ENCODE data around the gene PEAR1. TPM values are rescaled to one million over a fixed set of nuclear protein-coding genes. Genes with fewer than 3 reads are reported as not detected.

The PEAR1 gene
- total RNA-seq, 3 donors from 2014 or later (not counting 1 experiment from before 2014, with no cell fraction given): 0.52 to 1.4 (median 0.80) TPM

DNA sequence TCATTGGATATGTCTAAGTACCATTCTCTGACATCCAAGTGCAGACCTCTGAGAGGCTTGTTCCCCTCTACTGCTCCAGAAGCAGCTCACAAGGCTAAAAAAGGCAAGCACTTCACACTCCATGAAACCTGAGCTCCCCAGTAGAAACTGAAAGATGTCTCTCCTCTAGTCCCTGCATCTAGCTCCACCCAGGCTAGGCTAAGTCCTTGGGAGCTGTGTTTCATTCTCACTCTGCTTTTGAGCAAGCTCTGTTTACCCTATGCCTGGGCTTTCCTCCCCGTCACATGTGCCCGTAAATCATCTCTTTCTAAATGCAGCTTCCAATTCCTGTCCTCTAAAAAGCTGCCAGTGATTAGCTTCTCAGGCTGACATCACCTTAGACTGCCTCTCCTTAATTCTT, 65.9 kb downstream of the PEAR1 start:
- no peak overlapping the region for H3K4me3 ChIP-seq (ENCODE audit: low read length)
- Mint-ChIP-seq H3K36me3 (no peaks in the 10 kb centered on the region), H3K4me3 (no peak overlapping the region), H3K27ac (no peak overlapping the region), H3K9me3 (no peaks in the 10 kb centered on the region), H3K27me3 (ENCODE audit: low read depth in 2 of 2) (peaks cover 8 to 39% of the 10 kb centered on the region in 2 donors), H3K4me1 (peaks cover 9 to 15% of the 10 kb centered on the region in 2 donors)
- H3K27ac ChIP-seq (ENCODE audit: low read length): no peak overlapping the region
- peaks cover 11% of the 10 kb centered on the region for H3K4me1 ChIP-seq (ENCODE audit: control insufficient read depth, insufficient read depth, low read length)
- intact Hi-C loops (cut with micrococcal nuclease): no loop called here
- TF ChIP-seq, protein P1, sequence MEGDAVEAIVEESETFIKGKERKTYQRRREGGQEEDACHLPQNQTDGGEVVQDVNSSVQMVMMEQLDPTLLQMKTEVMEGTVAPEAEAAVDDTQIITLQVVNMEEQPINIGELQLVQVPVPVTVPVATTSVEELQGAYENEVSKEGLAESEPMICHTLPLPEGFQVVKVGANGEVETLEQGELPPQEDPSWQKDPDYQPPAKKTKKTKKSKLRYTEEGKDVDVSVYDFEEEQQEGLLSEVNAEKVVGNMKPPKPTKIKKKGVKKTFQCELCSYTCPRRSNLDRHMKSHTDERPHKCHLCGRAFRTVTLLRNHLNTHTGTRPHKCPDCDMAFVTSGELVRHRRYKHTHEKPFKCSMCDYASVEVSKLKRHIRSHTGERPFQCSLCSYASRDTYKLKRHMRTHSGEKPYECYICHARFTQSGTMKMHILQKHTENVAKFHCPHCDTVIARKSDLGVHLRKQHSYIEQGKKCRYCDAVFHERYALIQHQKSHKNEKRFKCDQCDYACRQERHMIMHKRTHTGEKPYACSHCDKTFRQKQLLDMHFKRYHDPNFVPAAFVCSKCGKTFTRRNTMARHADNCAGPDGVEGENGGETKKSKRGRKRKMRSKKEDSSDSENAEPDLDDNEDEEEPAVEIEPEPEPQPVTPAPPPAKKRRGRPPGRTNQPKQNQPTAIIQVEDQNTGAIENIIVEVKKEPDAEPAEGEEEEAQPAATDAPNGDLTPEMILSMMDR (IDR thresholded peaks at IDR 0.05): no peak
- 94% methylated on average over 2 of the region's 2 CpGs for WGBS (ENCODE audit: insufficient coverage)
- ATAC-seq (no peak), DNase-seq (no peak)
- H3K27me3 ChIP-seq (ENCODE audit: control insufficient read depth, insufficient read depth, low read length): no peaks in the 10 kb centered on the region
- H3K36me3 ChIP-seq (ENCODE audit: control insufficient read depth, insufficient read depth, low read length): no peaks in the 10 kb centered on the region
- no peaks in the 10 kb centered on the region for H3K9me3 ChIP-seq (ENCODE audit: control insufficient read depth, insufficient read depth, low read length)

DNA sequence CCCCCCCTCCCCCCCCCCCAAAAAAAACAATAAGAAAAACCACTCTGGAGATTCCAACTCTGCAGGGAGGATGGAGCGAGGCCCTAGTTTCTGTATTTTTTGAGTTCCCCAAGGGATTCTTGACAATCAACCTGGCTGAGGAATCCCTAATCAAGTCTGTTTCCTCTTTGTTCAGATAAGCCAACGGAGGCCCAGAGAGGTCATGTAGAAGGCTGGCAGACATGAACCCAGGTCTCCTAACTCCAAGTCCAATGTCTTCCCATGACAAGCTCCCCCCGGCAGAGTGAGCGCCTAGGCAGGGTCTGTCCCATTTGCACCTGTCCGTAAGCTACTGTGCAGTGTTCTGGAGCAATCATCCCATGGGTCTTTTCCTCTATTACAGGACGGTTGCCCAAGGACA, 66.4 kb downstream of the PEAR1 start:
- intact Hi-C loops (cut with micrococcal nuclease): no loop called here
- TF ChIP-seq, protein P1 (IDR thresholded peaks at IDR 0.05): no peak
- no peak overlapping the region for H3K27ac ChIP-seq (ENCODE audit: low read length)
- no peaks in the 10 kb centered on the region for H3K36me3 ChIP-seq (ENCODE audit: control insufficient read depth, insufficient read depth, low read length)
- H3K4me3 Mint-ChIP-seq: no peak overlapping the region
- ATAC-seq: no peak
- H3K4me3 ChIP-seq (ENCODE audit: low read length): no peak overlapping the region
- no peak for DNase-seq
- H3K4me1 Mint-ChIP-seq: peaks cover 9 to 15% of the 10 kb centered on the region in 2 donors
- no peak overlapping the region for H3K27ac Mint-ChIP-seq
- 87% methylated on average over 6 of the region's 6 CpGs for WGBS (ENCODE audit: insufficient coverage)
- peaks cover 7 to 35% of the 10 kb centered on the region in 2 donors for H3K27me3 Mint-ChIP-seq (ENCODE audit: low read depth in 2 of 2)
- H3K9me3 Mint-ChIP-seq: no peaks in the 10 kb centered on the region
- H3K9me3 ChIP-seq (ENCODE audit: control insufficient read depth, insufficient read depth, low read length): no peaks in the 10 kb centered on the region
- peaks cover 11% of the 10 kb centered on the region for H3K4me1 ChIP-seq (ENCODE audit: control insufficient read depth, insufficient read depth, low read length)
- H3K27me3 ChIP-seq (ENCODE audit: control insufficient read depth, insufficient read depth, low read length): no peaks in the 10 kb centered on the region
- H3K36me3 Mint-ChIP-seq: no peaks in the 10 kb centered on the region

DNA sequence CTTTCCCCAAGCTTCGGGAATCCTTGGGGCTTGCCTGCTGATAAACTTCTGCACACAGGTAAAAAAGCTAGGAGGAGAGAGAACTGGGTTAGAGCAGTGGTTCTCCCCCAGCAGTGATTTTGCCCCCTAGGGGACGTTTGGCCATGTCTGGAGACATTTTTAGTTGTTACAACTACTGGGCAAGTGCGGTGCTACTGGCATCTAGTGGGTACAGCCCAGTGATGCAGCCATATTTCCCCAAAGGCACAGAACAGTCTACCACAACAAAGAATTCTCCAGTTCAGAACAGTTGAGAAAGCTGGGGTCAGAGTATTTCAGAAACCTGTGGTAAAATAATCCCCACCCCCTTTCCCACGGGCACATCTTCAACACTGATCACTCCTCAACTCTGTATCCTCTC, 68.2 kb downstream of the PEAR1 start:
- Histone ChIP-seq H3K4me3 (ENCODE audit: low read length) (no peak overlapping the region), H3K36me3 (ENCODE audit: control insufficient read depth, insufficient read depth, low read length) (no peaks in the 10 kb centered on the region), H3K4me1 (ENCODE audit: control insufficient read depth, insufficient read depth, low read length) (peaks cover 11% of the 10 kb centered on the region), H3K27ac (ENCODE audit: low read length) (no peak overlapping the region), H3K9me3 (ENCODE audit: control insufficient read depth, insufficient read depth, low read length) (no peaks in the 10 kb centered on the region), H3K27me3 (ENCODE audit: control insufficient read depth, insufficient read depth, low read length) (no peaks in the 10 kb centered on the region)
- DNase-seq (peak in 1 of 2 donors; percentile 60), ATAC-seq (peak in 1 of 3 donors; percentile 33)
- no peaks in the 10 kb centered on the region for H3K36me3 Mint-ChIP-seq
- intact Hi-C loops (cut with micrococcal nuclease): no loop called here
- 58% methylated on average over 4 of the region's 4 CpGs for WGBS (ENCODE audit: insufficient coverage)
- H3K27ac Mint-ChIP-seq: no peak overlapping the region
- H3K27me3 Mint-ChIP-seq (ENCODE audit: low read depth in 2 of 2): peaks cover 11 to 35% of the 10 kb centered on the region in 2 donors
- TF ChIP-seq, protein P1 (IDR thresholded peaks at IDR 0.05): no peak
- H3K4me3 Mint-ChIP-seq: no peak overlapping the region
- H3K9me3 Mint-ChIP-seq: no peaks in the 10 kb centered on the region
- peaks cover 9 to 15% of the 10 kb centered on the region in 2 donors for H3K4me1 Mint-ChIP-seq

DNA sequence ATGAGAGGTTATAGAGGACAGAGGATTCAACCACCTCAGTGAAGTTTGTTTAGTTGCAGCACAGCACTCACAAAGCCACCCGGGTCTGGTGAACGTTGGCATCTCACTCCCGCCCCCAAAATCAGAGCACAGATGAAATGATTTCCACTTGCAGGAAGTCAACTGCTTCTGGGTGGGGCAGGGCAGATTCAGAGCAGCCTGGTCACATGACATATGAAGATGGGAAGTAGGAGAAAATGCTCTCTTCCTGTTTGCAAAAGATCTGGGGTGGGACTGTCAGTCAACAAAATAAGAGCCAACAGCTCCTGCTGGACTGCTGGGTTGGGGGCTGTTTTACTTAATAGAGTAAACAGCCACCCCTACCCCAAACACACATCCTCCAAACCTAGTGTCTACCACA, 70.1 kb downstream of the PEAR1 start:
- H3K27ac ChIP-seq (ENCODE audit: low read length): no peak overlapping the region

More for the DNA sequence above, 70.1 kb downstream of the PEAR1 start:
- no peak overlapping the region for H3K4me3 ChIP-seq (ENCODE audit: low read length)
- H3K4me1 ChIP-seq (ENCODE audit: control insufficient read depth, insufficient read depth, low read length): peaks cover 11% of the 10 kb centered on the region
- no peaks in the 10 kb centered on the region for H3K36me3 Mint-ChIP-seq
- WGBS (ENCODE audit: insufficient coverage): 22% methylated on average over 3 of the region's 3 CpGs
- H3K9me3 Mint-ChIP-seq: no peaks in the 10 kb centered on the region
- ATAC-seq (peak in 2 of 3 donors; percentile 24 to 38), DNase-seq (peak in 1 of 2 donors; percentile 62)
- H3K27me3 ChIP-seq (ENCODE audit: control insufficient read depth, insufficient read depth, low read length): no peaks in the 10 kb centered on the region
- intact Hi-C loops (cut with micrococcal nuclease): no loop called here
- H3K27me3 Mint-ChIP-seq (ENCODE audit: low read depth in 2 of 2): peaks cover 12 to 30% of the 10 kb centered on the region in 2 donors
- peaks cover 9 to 10% of the 10 kb centered on the region in 2 donors for H3K4me1 Mint-ChIP-seq
- H3K36me3 ChIP-seq (ENCODE audit: control insufficient read depth, insufficient read depth, low read length): no peaks in the 10 kb centered on the region
- H3K4me3 Mint-ChIP-seq: peak overlapping the region; percentile 9
- no peaks in the 10 kb centered on the region for H3K9me3 ChIP-seq (ENCODE audit: control insufficient read depth, insufficient read depth, low read length)
- TF ChIP-seq, protein P1 (IDR thresholded peaks at IDR 0.05): no peak
- H3K27ac Mint-ChIP-seq: peak overlapping the region in 1 of 2 donors; percentile 35
